Fibroblast of peridontal ligament (primary cell): ENCODE results near the gene HOXA13.

Source experiments
- DNase-seq: peaks from one replicate; pipeline ENCODE4 v3.0.0-alpha.2; 2010; ENCODE audit errors: extremely low read depth

HOXA13 gene

GRCh38 chr7:27181795-27182275 lies 18.1 kb downstream of the HOXA13 start:
- no peak for DNase-seq

GRCh38 chr7:27180431-27181420 lies 19.2 kb downstream of the HOXA13 start:
- DNase-seq: no peak

- DNase-seq: no peak
Observed at GRCh38 chr7:27179503-27180430, 20.1 kb downstream of the HOXA13 start.

GRCh38 chr7:27179030-27179429 lies 20.9 kb downstream of the HOXA13 start:
- DNase-seq: no peak

- no peak for DNase-seq
Observed at GRCh38 chr7:27178366-27178765, 21.5 kb downstream of the HOXA13 start.

GRCh38 chr7:27177795-27178320 lies 22.0 kb downstream of the HOXA13 start:
- DNase-seq: no peak

GRCh38 chr7:27176962-27177794 lies 22.7 kb downstream of the HOXA13 start:
- no peak for DNase-seq

GRCh38 chr7:27176524-27176845 lies 23.4 kb downstream of the HOXA13 start:
- DNase-seq: no peak

GRCh38 chr7:27175626-27176523 lies 24.0 kb downstream of the HOXA13 start:
- DNase-seq: no peak

GRCh38 chr7:27174874-27175625 lies 24.8 kb downstream of the HOXA13 start:
- DNase-seq: no peak

GRCh38 chr7:27173956-27174873 lies 25.7 kb downstream of the HOXA13 start, which contains the start of gene HOXA10:
TSS of gene HOXA10 (minus strand) at chr7:27174320. CDS start at chr7:27174306, 14 bp downstream.
- DNase-seq: no peak

- no peak for DNase-seq
Observed at GRCh38 chr7:27173511-27173955, 26.4 kb downstream of the HOXA13 start.

- DNase-seq: no peak
Observed at GRCh38 chr7:27172823-27173510, 26.9 kb downstream of the HOXA13 start.

GRCh38 chr7:27172315-27172774 lies 27.5 kb downstream of the HOXA13 start:
- DNase-seq: no peak

GRCh38 chr7:27171637-27172314 lies 28.1 kb downstream of the HOXA13 start:
- no peak for DNase-seq

GRCh38 chr7:27171325-27171636 lies 28.6 kb downstream of the HOXA13 start:
- no peak for DNase-seq
